HG02588 (cell line): Measurements from ENCODE around the gene FOS.

ENCODE experiments used
- ATAC-seq: cut with Tn5 transposase; IDR thresholded peaks from one replicate; pipeline ENCODE4 v1.9.1; 2021; ENCODE audit warnings: mild to moderate bottlenecking, moderate library complexity; ENCODE audit not compliant: unreplicated experiment

Gene FOS

GRCh38 chr14:75315144-75315543 lies 36.5 kb downstream of the FOS start:
- ATAC-seq, result no peak

- ATAC-seq, result no peak
Observed at GRCh38 chr14:75317148-75317547, 38.5 kb downstream of the FOS start.

GRCh38 chr14:75318353-75318752 lies 39.7 kb downstream of the FOS start:
- no peak for ATAC-seq

GRCh38 chr14:75319021-75319420 lies 40.4 kb downstream of the FOS start:
- ATAC-seq, result no peak

- no peak for ATAC-seq
Observed at GRCh38 chr14:75320196-75320595, 41.6 kb downstream of the FOS start.

- ATAC-seq, result no peak
Observed at GRCh38 chr14:75322746-75323145, 44.1 kb downstream of the FOS start.

- ATAC-seq, result no peak
Observed at GRCh38 chr14:75323571-75323970, 44.9 kb downstream of the FOS start.

- no peak for ATAC-seq
Observed at GRCh38 chr14:75328558-75329155, 50.0 kb downstream of the FOS start.

- ATAC-seq, result no peak
Observed at GRCh38 chr14:75329369-75329768, 50.7 kb downstream of the FOS start.

GRCh38 chr14:75331471-75331870 lies 52.8 kb downstream of the FOS start:
- ATAC-seq, result no peak
